SKM-1 (cell line): Measurements from ENCODE around the gene PGBD2.
"Not testable (repeated sequence)": the region's sequence is repeated elsewhere in the genome, so short reads cannot be mapped to it uniquely, and the experiment has no call there.

ENCODE experiments used
- DNase-seq: peaks from one replicate; lab custom pipeline; 2025; ENCODE audit not compliant: unreplicated experiment; lab: John Stamatoyannopoulos, UW

PGBD2 gene

GRCh38 chr1:248906009-248906752, at the start of gene PGBD2:
Gene PGBD2, plus strand, starts transcription at chr1:248906235. Its CDS starts 7,628 bp downstream, at chr1:248913863.
- DNase-seq = peak; percentile 98

GRCh38 chr1:248857201-248857600, 48.8 kb upstream of the PGBD2 start:
- no peak for DNase-seq

DNA sequence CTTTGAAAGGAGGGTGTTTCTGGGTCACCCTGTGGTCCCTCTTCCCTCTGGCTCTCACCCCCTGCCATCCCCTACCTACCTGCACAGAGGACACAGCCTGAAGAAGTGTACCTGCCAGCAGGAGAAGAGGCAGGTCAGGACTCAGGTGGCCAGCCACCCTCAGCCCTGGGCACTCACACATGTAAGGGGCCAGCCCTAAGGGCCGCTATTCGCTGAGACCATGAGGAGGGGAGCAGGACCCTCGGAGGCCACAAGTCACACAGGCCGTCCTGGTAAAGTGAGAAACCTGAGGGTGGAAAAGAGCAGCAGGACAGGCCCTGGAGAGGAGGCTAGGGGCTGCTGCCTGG, 48.3 kb upstream of the PGBD2 start:
- no peak for DNase-seq

GRCh38 chr1:248858096-248858890, 47.7 kb upstream of the PGBD2 start:
- peak; percentile 89 for DNase-seq

DNA sequence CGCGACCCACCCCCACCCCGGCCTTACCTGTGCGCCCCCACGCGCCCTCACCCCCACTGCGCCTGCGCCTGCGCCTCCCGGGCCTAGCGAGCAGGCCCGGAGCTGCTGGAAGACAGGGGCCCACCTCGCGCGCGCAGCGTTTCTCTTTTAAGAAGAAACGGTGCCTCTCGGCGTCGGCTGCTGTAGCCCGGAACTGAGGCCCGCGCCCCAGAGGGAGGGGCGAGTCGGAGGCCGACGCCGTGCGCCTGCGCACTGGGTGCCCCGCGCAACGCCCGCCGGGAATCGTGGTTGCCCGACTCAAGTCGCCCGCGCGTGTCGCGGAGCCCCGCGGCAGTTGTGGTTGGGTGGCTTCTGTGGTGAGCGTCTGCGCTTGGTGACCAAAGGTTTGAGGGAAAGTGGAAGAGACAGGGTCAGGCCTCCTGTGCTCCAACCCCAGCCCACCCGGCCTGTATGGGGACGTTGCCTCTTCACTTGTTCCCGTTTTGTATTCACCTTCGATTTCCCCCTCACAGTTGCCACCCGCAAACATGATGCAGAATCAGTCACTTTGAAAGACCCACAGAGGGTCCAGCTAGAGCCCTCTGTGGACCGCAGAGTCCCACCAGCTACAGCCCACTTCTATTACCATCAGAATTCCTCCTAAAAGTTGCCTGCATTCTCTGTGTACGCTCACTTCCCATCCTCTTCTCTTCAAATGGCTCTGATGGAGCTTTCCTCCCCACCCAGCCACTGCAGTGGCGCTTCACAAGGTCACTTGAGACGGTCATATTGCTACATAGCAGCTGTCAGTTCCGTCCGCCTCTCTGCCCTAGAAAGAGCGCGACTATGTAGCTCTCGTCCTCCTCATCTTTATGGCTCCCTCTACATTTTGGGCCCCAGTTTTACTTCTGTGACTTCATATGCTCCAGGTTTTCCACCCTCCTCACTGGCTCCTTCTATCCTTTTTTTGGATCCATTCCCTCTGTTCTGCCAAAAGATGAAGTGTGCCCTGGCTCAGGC, 46.8 kb upstream of the PGBD2 start, which contains the start of gene ZNF692:
TSS of gene ZNF692 (minus strand) at position 195 of the 999 bp plus-strand sequence. CDS start 776 bp downstream, outside the sequence.
- peak; percentile 97 for DNase-seq

DNA sequence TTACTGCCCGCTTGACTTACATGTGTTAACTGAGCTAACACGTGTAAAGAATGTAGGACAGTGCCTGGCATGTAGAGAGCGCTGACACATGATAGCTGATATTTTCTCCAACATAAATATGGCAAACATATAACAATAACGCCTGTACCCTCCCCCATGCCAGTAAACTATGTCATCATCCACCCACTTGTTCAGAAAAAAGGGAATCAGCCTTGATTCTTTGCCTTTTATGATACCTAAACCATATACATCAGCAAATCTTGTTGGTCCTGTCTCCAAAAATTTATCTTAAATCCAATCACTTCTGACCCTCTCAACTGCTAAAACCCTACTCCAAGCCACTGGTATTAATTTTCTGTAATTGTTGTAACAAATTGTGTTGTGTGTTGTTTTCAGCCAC, 46.0 kb upstream of the PGBD2 start:
- DNase-seq = no peak

DNA sequence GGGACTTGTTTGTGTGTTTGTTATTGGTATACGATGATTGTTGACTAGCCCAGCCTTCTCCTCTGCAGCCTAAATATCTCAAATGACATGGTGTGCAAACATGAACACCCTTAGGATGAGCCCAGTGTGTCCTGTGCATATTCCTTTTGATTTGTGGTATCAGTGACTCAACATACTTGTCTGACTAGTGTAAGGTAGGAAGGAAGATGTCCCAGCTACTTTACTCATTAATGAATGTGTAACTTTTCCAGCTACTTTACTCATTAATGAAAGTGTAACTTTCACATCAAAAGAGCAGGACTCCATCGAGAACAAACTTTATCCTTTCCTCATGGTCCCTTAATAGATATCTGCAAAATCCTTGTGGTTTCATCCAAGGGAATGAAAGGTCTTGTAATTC, 44.4 kb upstream of the PGBD2 start:
- DNase-seq = no peak

- no peak for DNase-seq
These were observed 43.4 kb upstream of the PGBD2 start for GRCh38 chr1:248862695-248862997.

DNA sequence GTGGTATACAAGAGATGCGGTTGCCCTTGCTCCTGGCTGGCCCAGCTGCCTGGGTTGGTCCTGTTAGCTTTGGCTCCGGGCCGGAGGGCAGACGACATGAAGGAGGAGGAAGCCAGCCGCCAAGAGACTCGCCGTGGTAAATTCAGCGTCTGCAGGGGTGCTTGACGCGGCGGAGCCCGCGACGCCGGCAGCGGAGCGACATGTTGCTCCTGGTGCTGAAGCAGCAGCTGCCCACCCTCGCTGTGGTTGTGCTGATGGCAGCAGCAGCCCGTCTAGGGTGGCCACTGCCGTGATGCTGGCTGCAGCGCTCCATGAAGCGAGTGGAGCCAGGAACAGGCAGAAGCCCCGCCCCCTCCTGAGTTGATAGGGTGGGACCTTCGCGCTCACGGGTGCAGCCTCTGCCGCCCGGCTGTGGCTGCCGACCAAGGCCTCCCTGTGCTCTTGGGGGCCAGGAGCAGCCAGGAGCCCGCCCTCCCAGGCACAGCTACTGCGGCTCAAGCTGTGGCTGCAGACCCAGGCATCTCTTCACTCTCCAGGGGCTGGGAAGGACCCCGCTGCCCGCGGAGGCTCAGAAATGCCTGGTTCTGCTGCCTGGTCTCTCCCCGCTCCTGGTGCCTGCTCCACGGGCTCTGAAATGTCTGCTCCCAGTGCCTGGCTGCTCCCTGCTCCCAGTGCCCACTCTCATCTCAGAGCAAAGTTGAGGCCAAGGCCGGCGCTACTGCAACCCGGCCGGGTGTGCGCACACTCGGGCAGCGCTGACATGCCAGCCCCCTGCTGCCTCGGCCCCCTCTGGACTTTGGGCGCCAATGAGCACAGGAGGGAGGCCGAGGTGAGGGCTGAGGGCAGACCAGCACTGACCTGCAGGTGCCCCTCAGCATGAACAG, 42.8 kb upstream of the PGBD2 start:
- peak; percentile 37 for DNase-seq

DNA sequence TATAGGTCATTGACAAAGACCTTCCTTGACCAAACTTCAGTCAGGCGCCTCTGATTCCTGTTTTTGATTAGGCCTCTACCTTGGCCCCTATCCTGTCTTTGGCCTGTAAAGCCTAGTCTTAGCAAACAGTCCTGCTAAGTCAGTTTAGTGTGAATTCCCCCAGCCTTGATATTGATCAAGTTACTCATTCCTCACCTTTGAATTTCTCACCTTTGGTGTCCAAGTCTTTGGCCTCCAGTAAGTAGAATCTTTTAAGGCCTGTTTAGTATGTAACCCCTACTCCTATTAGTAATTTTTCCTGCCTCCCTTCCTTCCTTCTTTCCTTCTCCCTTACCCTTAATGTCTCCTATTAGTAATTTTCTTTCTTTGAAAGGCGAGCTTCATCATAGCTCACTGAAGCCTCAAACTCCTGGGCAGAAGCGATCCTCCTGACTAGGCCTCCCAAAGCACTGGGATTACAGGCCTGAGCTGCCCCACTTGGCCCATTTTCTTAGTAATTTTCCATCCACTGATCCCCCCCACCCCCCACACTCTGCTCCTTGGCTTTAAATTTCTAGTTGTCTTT, 34.1 kb upstream of the PGBD2 start:
- no peak for DNase-seq

- DNase-seq = peak; percentile 78
These were observed 33.2 kb upstream of the PGBD2 start for GRCh38 chr1:248872752-248873408.

- peak; percentile 99 for DNase-seq
These were observed 32.5 kb upstream of the PGBD2 start for GRCh38 chr1:248873409-248873992.

GRCh38 chr1:248873993-248874533, 32.0 kb upstream of the PGBD2 start:
- peak; percentile 94 for DNase-seq

- DNase-seq = no peak
These were observed 24.8 kb upstream of the PGBD2 start for GRCh38 chr1:248881261-248881660.

DNA sequence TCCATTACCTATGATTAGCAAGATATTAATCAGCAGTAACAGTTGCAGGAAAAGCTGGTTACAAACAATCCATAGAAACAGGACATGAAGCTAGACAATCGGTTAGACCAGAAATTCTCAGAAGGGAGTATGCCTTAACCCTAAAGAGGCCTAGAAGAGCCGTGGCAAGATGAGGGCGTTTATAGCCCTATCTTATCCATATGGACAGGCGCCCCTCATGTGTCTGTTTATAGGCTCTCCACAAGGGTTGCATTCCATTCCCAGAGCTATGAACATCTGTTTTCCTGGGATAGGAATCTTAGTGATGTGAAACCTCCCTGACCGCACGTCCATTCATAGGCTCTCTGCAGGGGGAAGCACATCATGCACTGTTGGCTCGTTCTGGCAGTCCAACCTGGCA, 23.6 kb upstream of the PGBD2 start:
- not testable (repeated sequence) for DNase-seq

DNA sequence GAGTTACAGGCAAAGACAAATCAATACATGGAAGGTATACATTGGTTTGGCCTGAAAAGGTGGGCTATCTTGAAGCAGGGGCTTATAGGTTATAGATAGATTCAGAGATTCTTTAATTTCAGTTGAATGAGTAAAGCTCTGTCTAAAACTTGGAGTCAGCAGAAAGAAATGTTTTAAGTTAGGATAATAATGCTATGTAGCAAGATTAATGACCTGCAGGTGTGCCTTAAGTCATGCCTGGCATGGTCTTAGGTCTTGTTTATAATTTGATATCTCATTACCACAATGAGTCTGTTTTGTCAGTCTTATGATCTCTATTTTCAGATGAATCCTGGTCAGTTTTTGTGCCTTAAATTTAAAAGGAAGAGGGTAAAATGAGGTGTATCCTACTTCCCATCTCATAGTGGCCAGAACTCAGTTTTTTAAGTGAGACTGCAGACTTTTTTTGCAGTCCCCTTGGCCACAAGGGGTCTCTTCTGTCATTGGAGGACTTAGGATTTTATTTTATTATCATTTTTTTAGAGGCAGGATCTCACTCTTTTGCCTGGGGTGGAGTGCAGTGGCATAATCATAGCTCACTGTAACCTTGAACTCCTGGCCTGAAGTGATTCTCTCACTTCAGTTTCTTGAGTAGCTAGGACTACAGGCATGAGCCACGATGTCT, 21.3 kb upstream of the PGBD2 start:
- DNase-seq = no peak

DNA sequence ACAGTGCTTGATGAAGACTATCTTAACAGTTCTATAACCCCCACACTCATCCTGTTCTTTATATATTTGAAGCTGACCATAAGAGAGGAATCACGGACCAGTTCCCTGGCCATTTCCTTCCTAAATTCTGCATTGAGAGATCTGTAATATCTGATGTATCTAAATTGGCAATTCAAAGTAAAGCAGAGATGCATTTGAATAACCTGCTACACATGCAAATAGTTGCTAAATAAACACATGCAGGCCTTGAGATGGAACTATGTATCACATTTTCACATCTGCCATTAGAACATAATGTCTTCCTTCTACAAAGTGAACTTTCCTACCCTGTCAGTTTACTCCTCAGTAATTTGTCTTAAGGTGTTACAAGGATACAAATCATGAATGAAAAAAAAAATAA, 20.4 kb upstream of the PGBD2 start:
- no peak for DNase-seq

GRCh38 chr1:248886237-248886895, 19.7 kb upstream of the PGBD2 start:
- no peak for DNase-seq
